AG10803 (cell line): Measurements from ENCODE around the gene PCP4L1.

Experiments used
- DNase-seq: peaks from one replicate; pipeline ENCODE4 v3.0.0; 2010; ENCODE audit warnings: low read depth
- H3K4me3 ChIP-seq: 2 replicates; pipeline ENCODE4 v1.5.1; 2011; ENCODE audit warnings: mild to moderate bottlenecking, low read length, control low read depth
- CTCF ChIP-seq: conservative IDR thresholded peaks from 2 replicates; pipeline ENCODE4 v1.5.1; 2011; ENCODE audit warnings: mild to moderate bottlenecking, low read length, control low read depth, inconsistent platforms

Gene PCP4L1

GRCh38 chr1:161261261-161262235 lies 3.0 kb downstream of the PCP4L1 start:
- no peak for TF ChIP-seq CTCF
- no peak for DNase-seq
- no peak overlapping the region for H3K4me3 ChIP-seq

GRCh38 chr1:161265305-161265704 lies 6.8 kb downstream of the PCP4L1 start:
- TF ChIP-seq CTCF, result no peak
- DNase-seq, result no peak

GRCh38 chr1:161266202-161266601 lies 7.7 kb downstream of the PCP4L1 start:
- TF ChIP-seq CTCF, result no peak
- DNase-seq, result peak; percentile 10

More at GRCh38 chr1:161265305-161265704, 6.8 kb downstream of the PCP4L1 start:
- no peak overlapping the region for H3K4me3 ChIP-seq

GRCh38 chr1:161266836-161267235 lies 8.3 kb downstream of the PCP4L1 start:
- no peak overlapping the region for H3K4me3 ChIP-seq
- no peak for DNase-seq
- TF ChIP-seq CTCF, result no peak

More at GRCh38 chr1:161266202-161266601, 7.7 kb downstream of the PCP4L1 start:
- H3K4me3 ChIP-seq, result no peak overlapping the region

- no peak for TF ChIP-seq CTCF
- no peak overlapping the region for H3K4me3 ChIP-seq
- no peak for DNase-seq
Observed at GRCh38 chr1:161267321-161267720, 8.8 kb downstream of the PCP4L1 start.

- DNase-seq, result peak; percentile 10
- no peak overlapping the region for H3K4me3 ChIP-seq
- TF ChIP-seq CTCF, result no peak
Observed at GRCh38 chr1:161273402-161273801, 14.9 kb downstream of the PCP4L1 start.

GRCh38 chr1:161274874-161275273 lies 16.3 kb downstream of the PCP4L1 start:
- H3K4me3 ChIP-seq, result no peak overlapping the region
- DNase-seq, result no peak

More at GRCh38 chr1:161274874-161275273, 16.3 kb downstream of the PCP4L1 start:
- no peak for TF ChIP-seq CTCF
